GM23338 (cell line): ENCODE data around the gene KCNAB2. TPM values are rescaled to one million over a fixed set of nuclear protein-coding genes. Genes with fewer than 3 reads are reported as not detected.

Experiments used
- ATAC-seq: fragments of 200-7000 bp; cut with Tn5 transposase; 3 replicates; pipeline ENCODE4 v1.9.1; 2020
- DNase-seq: peaks from one replicate; pipeline ENCODE4 v3.0.0-alpha.2; 2015; ENCODE audit warnings: low spot score
- H2AFZ ChIP-seq: fragments of 200-600 bp; sonication (generic); 2 replicates; pipeline ENCODE4 v1.8.0; 2016; ENCODE audit warnings: antibody characterized with exemption, mild to moderate bottlenecking, moderate library complexity
- H3F3A ChIP-seq: fragments of 200-600 bp; sonication (generic); replicated peaks from 2 replicates; pipeline ENCODE4 v1.8.0; 2017; ENCODE audit warnings: antibody characterized with exemption, mixed run types, low read depth
- H3K27ac ChIP-seq: fragments of 200-600 bp; sonication (generic); 2 replicates; pipeline ENCODE4 v1.6.1; 2016; ENCODE audit warnings: low read depth
- H3K27me3 ChIP-seq: fragments of 200-600 bp; sonication (generic); 2 replicates; pipeline ENCODE4 v1.8.0; 2016; ENCODE audit warnings: mild to moderate bottlenecking, mixed run types, moderate library complexity; ENCODE audit not compliant: insufficient read depth
- H3K36me3 ChIP-seq: fragments of 200-600 bp; sonication (generic); 2 replicates; pipeline ENCODE4 v1.8.0; 2016; ENCODE audit warnings: mild to moderate bottlenecking; ENCODE audit not compliant: insufficient read depth
- H3K4me1 ChIP-seq: fragments of 200-600 bp; sonication (generic); 2 replicates; pipeline ENCODE4 v1.8.0; 2016; ENCODE audit warnings: mild to moderate bottlenecking, moderate library complexity; ENCODE audit not compliant: insufficient read depth
- H3K4me2 ChIP-seq: fragments of 200-600 bp; sonication (generic); 2 replicates; pipeline ENCODE4 v1.7.1; 2017; ENCODE audit warnings: mixed run types
- H3K4me3 ChIP-seq: fragments of 200-600 bp; sonication (generic); 2 replicates; pipeline ENCODE4 v1.6.1; 2016; ENCODE audit warnings: mixed run types
- H3K79me2 ChIP-seq: fragments of 200-600 bp; sonication (generic); replicated peaks from 2 replicates; pipeline ENCODE4 v1.8.0; 2017; ENCODE audit warnings: mild to moderate bottlenecking; ENCODE audit not compliant: insufficient read depth
- H3K9me2 ChIP-seq: fragments of 200-600 bp; sonication (generic); 2 replicates; pipeline ENCODE4 v1.8.0; 2017; ENCODE audit not compliant: insufficient read depth
- H4K20me1 ChIP-seq: fragments of 200-600 bp; sonication (generic); replicated peaks from 2 replicates; pipeline ENCODE4 v1.8.0; 2017; ENCODE audit warnings: mild to moderate bottlenecking; ENCODE audit not compliant: insufficient read depth
- H3K27ac Mint-ChIP-seq: 2 replicates; pipeline ENCODE4 v1.8.0; 2020; ENCODE audit warnings: inconsistent platforms, mild to moderate bottlenecking, moderate library complexity, mixed read lengths
- H3K27me3 Mint-ChIP-seq: 3 replicates; pipeline ENCODE4 v1.8.0; 2022; ENCODE audit warnings: low read depth, mild to moderate bottlenecking, moderate library complexity, mixed read lengths, inconsistent platforms; ENCODE audit not compliant: insufficient read depth, poor library complexity
- H3K36me3 Mint-ChIP-seq: 3 replicates; pipeline ENCODE4 v1.8.0; 2021; ENCODE audit warnings: low read depth, mild to moderate bottlenecking, inconsistent platforms, moderate library complexity, mixed read lengths
- H3K4me1 Mint-ChIP-seq: 3 replicates; pipeline ENCODE4 v1.8.0; 2020; ENCODE audit warnings: mild to moderate bottlenecking, inconsistent platforms, mixed read lengths
- H3K4me3 Mint-ChIP-seq: 3 replicates; pipeline ENCODE4 v1.8.0; 2021; ENCODE audit warnings: moderate library complexity, mild to moderate bottlenecking, inconsistent platforms, mixed read lengths
- H3K9me3 Mint-ChIP-seq: 3 replicates; pipeline ENCODE4 v1.8.0; 2020; ENCODE audit warnings: moderate library complexity, mild to moderate bottlenecking, inconsistent platforms, mixed read lengths
- CREB1 ChIP-seq: fragments of 250-450 bp; sonication (Bioruptor Pico); IDR thresholded peaks from 2 replicates; pipeline ENCODE4 v1.5.0; 2020; ENCODE audit warnings: low read depth, mild to moderate bottlenecking, moderate library complexity
- ETS1 ChIP-seq: IDR thresholded peaks from 2 replicates; pipeline ENCODE4 v1.6.1; 2016; ENCODE audit warnings: antibody characterized with exemption
- EZH2 ChIP-seq: fragments of 200-600 bp; sonication (generic); IDR thresholded peaks from one replicate; pipeline ENCODE4 v1.8.0; 2017; ENCODE audit warnings: antibody characterized with exemption, mild to moderate bottlenecking, low read depth; ENCODE audit not compliant: unreplicated experiment
- EZH2phosphoT487 ChIP-seq: fragments of 200-600 bp; sonication (generic); IDR thresholded peaks from one replicate; pipeline ENCODE4 v1.8.1; 2018; ENCODE audit warnings: antibody characterized with exemption; ENCODE audit not compliant: unreplicated experiment
- JUNB ChIP-seq: IDR thresholded peaks from one replicate; pipeline ENCODE4 v1.6.1; 2016; ENCODE audit warnings: antibody characterized with exemption; ENCODE audit not compliant: unreplicated experiment
- NANOG ChIP-seq: IDR thresholded peaks from 2 replicates; pipeline ENCODE4 v1.6.1; 2016; ENCODE audit warnings: antibody characterized with exemption, borderline replicate concordance
- POLR2AphosphoS5 ChIP-seq: IDR thresholded peaks from 2 replicates; pipeline ENCODE4 v1.6.1; 2016; ENCODE audit warnings: antibody characterized with exemption, low read depth
- REST ChIP-seq: IDR thresholded peaks from one replicate; pipeline ENCODE4 v1.6.1; 2018; ENCODE audit warnings: antibody characterized with exemption; ENCODE audit not compliant: unreplicated experiment
- STAT1 ChIP-seq: IDR thresholded peaks from one replicate; pipeline ENCODE4 v1.6.1; 2016; ENCODE audit warnings: antibody characterized with exemption; ENCODE audit not compliant: unreplicated experiment
- ZNF114 ChIP-seq: fragments of 250-450 bp; sonication (Bioruptor Pico); IDR thresholded peaks from 2 replicates; pipeline ENCODE4 v1.5.0; 2020; ENCODE audit warnings: mild to moderate bottlenecking, moderate library complexity
- ZNF331 ChIP-seq: fragments of 250-450 bp; sonication (Bioruptor Pico); IDR thresholded peaks from 2 replicates; pipeline ENCODE4 v1.5.0; 2020; ENCODE audit warnings: low read depth, mild to moderate bottlenecking, moderate library complexity
- polyA plus RNA-seq: library from polyadenylated mRNA; unstranded; fragments of >200 nt; fragmentation: Nextera tagmentation; extraction: Ambion mirVana; gene quantifications from 2 replicates; pipeline ENCODE4 v1.2.1, GENCODE V29; 2016
- total RNA-seq: library from RNA; depleted of rRNA; stranded (reverse); fragments of >200 nt; shearing (Covaris generic); gene quantifications from 2 replicates; pipeline ENCODE4 v1.2.3, GENCODE V29; 2014

The KCNAB2 gene
- total and polyA plus RNA-seq, 2 experiments from 2014 or later, result 3.0 to 3.7 TPM

- Mint-ChIP-seq H3K27me3 (peaks cover 14% of the 10 kb centered on the region), H3K27ac (no peak overlapping the region), H3K9me3 (no peaks in the 10 kb centered on the region), H3K4me1 (peaks cover 8% of the 10 kb centered on the region), H3K4me3 (no peak overlapping the region), H3K36me3 (no peaks in the 10 kb centered on the region)
- H3K9me2 ChIP-seq, result no peaks in the 10 kb centered on the region
- DNase-seq, result no peak
- no peaks in the 10 kb centered on the region; the same call in 1 of the 2 replicates for H3K4me1 ChIP-seq
- no peaks in the 10 kb centered on the region for H3K79me2 ChIP-seq
- H3F3A ChIP-seq, result 0 out of 2 replicates have a peak, but pooled peaks cover 3% of the 10 kb centered on the region
- no peak for TF ChIP-seq ETS1
- TF ChIP-seq NANOG, result no peak
- TF ChIP-seq CREB1 (CRISPR knock-in tag), result no peak
- no peak overlapping the region for H3K27ac ChIP-seq
- H3K36me3 ChIP-seq, result no peaks in the 10 kb centered on the region
- ATAC-seq, result peak; percentile 8
- H4K20me1 ChIP-seq, result no peaks in the 10 kb centered on the region
- H3K4me2 ChIP-seq, result peak overlapping the region; percentile 66
- peak overlapping the region; percentile 63; the same call in 1 of the 2 replicates for H2AFZ ChIP-seq
- H3K27me3 ChIP-seq, result no peaks in the 10 kb centered on the region
- peak overlapping the region; percentile 24; the same call in 1 of the 2 replicates for H3K4me3 ChIP-seq
Measured at GRCh38 chr1:6025269-6026094, 20.2 kb upstream of the KCNAB2 start.

GRCh38 chr1:6026095-6026809 lies 19.4 kb upstream of the KCNAB2 start:
- H3K9me2 ChIP-seq, result no peaks in the 10 kb centered on the region
- Mint-ChIP-seq H3K27me3 (peaks cover 18% of the 10 kb centered on the region), H3K36me3 (no peaks in the 10 kb centered on the region), H3K9me3 (no peaks in the 10 kb centered on the region), H3K4me1 (peaks cover 8% of the 10 kb centered on the region), H3K27ac (no peak overlapping the region), H3K4me3 (no peak overlapping the region)
- H3K4me1 ChIP-seq, result no peaks in the 10 kb centered on the region; the same call in 1 of the 2 replicates
- H3K36me3 ChIP-seq, result no peaks in the 10 kb centered on the region
- no peak overlapping the region for H3K27ac ChIP-seq
- H3K27me3 ChIP-seq, result no peaks in the 10 kb centered on the region
- 0 out of 2 replicates have a peak, but pooled peaks cover 3% of the 10 kb centered on the region for H3F3A ChIP-seq
- DNase-seq (peak; percentile 85), ATAC-seq (peak; percentile 93)
- H3K4me3 ChIP-seq, result peak overlapping the region; percentile 24; the same call in 1 of the 2 replicates
- peak overlapping the region; percentile 72; the same call in 1 of the 2 replicates for H2AFZ ChIP-seq
- H3K4me2 ChIP-seq, result peak overlapping the region; percentile 66
- H3K79me2 ChIP-seq, result no peaks in the 10 kb centered on the region
- TF ChIP-seq POLR2AphosphoS5 (peak; percentile 43), CREB1 (CRISPR knock-in tag) (no peak)
- no peaks in the 10 kb centered on the region for H4K20me1 ChIP-seq

DNA sequence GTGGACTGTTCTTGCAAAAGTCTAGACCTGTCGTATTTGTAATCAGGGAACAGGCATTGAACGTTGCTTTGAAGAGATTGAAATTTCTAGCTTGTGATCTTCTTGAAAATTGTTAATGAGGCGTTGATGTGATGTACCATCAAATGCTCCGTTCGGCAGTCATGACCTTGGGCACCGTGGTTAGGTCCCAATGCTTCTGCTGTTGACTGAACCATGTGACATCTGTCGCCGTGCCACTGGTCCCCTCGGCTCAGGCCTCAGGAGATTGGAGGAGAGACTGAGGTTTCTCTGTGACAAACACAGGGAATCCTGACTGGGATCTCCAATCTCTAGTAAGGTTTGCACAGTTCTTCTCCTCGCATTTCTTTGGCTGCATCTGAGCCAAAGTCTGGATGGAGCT lies 18.1 kb upstream of the KCNAB2 start:
- Mint-ChIP-seq H3K4me1 (peaks cover 8% of the 10 kb centered on the region), H3K27ac (no peak overlapping the region)
- H2AFZ ChIP-seq, result no peak overlapping the region
- TF ChIP-seq CREB1 (CRISPR knock-in tag) (no peak), ZNF331 (CRISPR knock-in tag) (no peak), EZH2phosphoT487 (no peak), REST (no peak), ZNF114 (no peak), NANOG (no peak), EZH2 (no peak), JUNB (no peak), STAT1 (no peak)

More for the DNA sequence above, 18.1 kb upstream of the KCNAB2 start:
- Histone ChIP-seq H3K4me3 (no peak overlapping the region), H3K27ac (no peak overlapping the region), H3K4me2 (no peak overlapping the region), H3K27me3 (no peaks in the 10 kb centered on the region), H3K79me2 (no peaks in the 10 kb centered on the region), H3K4me1 (no peaks in the 10 kb centered on the region; the same call in 1 of the 2 replicates), H4K20me1 (no peaks in the 10 kb centered on the region), H3K36me3 (no peaks in the 10 kb centered on the region), H3K9me2 (no peaks in the 10 kb centered on the region), H3F3A (0 out of 2 replicates have a peak, but pooled peaks cover 3% of the 10 kb centered on the region)
- no peak overlapping the region for H3K4me3 Mint-ChIP-seq
- H3K36me3 Mint-ChIP-seq, result no peaks in the 10 kb centered on the region
- peaks cover 16% of the 10 kb centered on the region for H3K27me3 Mint-ChIP-seq
- DNase-seq (no peak), ATAC-seq (no peak)
- H3K9me3 Mint-ChIP-seq, result no peaks in the 10 kb centered on the region
